Measurements from ENCODE around the gene TNFRSF6B. TPM values are rescaled to one million over a fixed set of nuclear protein-coding genes. Genes with fewer than 3 reads are reported as not detected.
A peak's percentile ranks its signal among the peaks of the same experiment; 100 is the strongest.

TNFRSF6B gene
- total RNA-seq, 2 experiments from 2014 or later: 1.0 to 6.6 TPM

GRCh38 chr20:63739130-63740069 is 42.9 kb downstream of the TNFRSF6B start, which contains the start of gene SLC2A4RG:
SLC2A4RG (plus strand) TSS chr20:63739776; CDS start chr20:63739913, 137 bp downstream.
- intact Hi-C loops (cut with micrococcal nuclease; ENCODE audit: unreplicated experiment): no loop called here
- peaks cover 50% of the 10 kb centered on the region for H3K4me1 ChIP-seq (ENCODE audit: insufficient read depth, low read length, poor library complexity, severe bottlenecking)
- ChIA-PET CTCF (ENCODE audit: unreplicated experiment) (no interaction called here), POLR2A (interaction anchor here (1.3 kb wide), 1 partner anchor 32 kb away, joined by 5 read pairs; the partner anchor contains the start of genes ARFRP1 and ZGPAT)
- peak within 1 kb of the TSS; percentile 92 for H3K4me2 ChIP-seq (ENCODE audit: low read length)
- TF ChIP-seq, protein P1, sequence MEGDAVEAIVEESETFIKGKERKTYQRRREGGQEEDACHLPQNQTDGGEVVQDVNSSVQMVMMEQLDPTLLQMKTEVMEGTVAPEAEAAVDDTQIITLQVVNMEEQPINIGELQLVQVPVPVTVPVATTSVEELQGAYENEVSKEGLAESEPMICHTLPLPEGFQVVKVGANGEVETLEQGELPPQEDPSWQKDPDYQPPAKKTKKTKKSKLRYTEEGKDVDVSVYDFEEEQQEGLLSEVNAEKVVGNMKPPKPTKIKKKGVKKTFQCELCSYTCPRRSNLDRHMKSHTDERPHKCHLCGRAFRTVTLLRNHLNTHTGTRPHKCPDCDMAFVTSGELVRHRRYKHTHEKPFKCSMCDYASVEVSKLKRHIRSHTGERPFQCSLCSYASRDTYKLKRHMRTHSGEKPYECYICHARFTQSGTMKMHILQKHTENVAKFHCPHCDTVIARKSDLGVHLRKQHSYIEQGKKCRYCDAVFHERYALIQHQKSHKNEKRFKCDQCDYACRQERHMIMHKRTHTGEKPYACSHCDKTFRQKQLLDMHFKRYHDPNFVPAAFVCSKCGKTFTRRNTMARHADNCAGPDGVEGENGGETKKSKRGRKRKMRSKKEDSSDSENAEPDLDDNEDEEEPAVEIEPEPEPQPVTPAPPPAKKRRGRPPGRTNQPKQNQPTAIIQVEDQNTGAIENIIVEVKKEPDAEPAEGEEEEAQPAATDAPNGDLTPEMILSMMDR (conservative IDR thresholded peaks at IDR 0.05; ENCODE audit: low read length): no peak
- no peak for TF ChIP-seq EZH2phosphoT487 (IDR thresholded peaks at IDR 0.05; ENCODE audit: borderline replicate concordance, low read depth, low read length)
- no peaks in the 10 kb centered on the region for H3K9me2 ChIP-seq (ENCODE audit: insufficient read depth, low read length)
- H3K27ac ChIP-seq (ENCODE audit: low read depth, low read length, poor library complexity, severe bottlenecking): peak within 1 kb of the TSS; percentile 89
- no TSS peak for BruUV-seq (replicated peaks)
- peak within 1 kb of the TSS; percentile 70 for H3K4me3 ChIP-seq (ENCODE audit: low read depth, low read length, poor library complexity, severe bottlenecking)
- H3K9me3 ChIP-seq (ENCODE audit: low read length): no peaks in the 10 kb centered on the region
- H3K36me3 ChIP-seq (ENCODE audit: insufficient read depth, low read length): peaks cover 57% of the 10 kb centered on the region
- H3K79me2 ChIP-seq (ENCODE audit: insufficient read depth, low read depth, low read length): no peaks in the 10 kb centered on the region
- peak; percentile 84 for DNase-seq (ENCODE audit: low spot score)
- no peak within 1 kb of the TSS for H2AFZ ChIP-seq (ENCODE audit: low read length)
- H4K20me1 ChIP-seq (ENCODE audit: insufficient read depth, low read length): no peaks in the 10 kb centered on the region

GRCh38 chr20:63740070-63740626 is 43.7 kb downstream of the TNFRSF6B start:
- peak overlapping the region; percentile 58 for H3K27ac ChIP-seq (ENCODE audit: low read depth, low read length, poor library complexity, severe bottlenecking)
- H2AFZ ChIP-seq (ENCODE audit: low read length): no peak overlapping the region
- peaks cover 50% of the 10 kb centered on the region for H3K4me1 ChIP-seq (ENCODE audit: insufficient read depth, low read length, poor library complexity, severe bottlenecking)
- intact Hi-C loops (cut with micrococcal nuclease; ENCODE audit: unreplicated experiment): no loop called here
- H4K20me1 ChIP-seq (ENCODE audit: insufficient read depth, low read length): no peaks in the 10 kb centered on the region
- peak overlapping the region; percentile 74 for H3K4me2 ChIP-seq (ENCODE audit: low read length)
- H3K36me3 ChIP-seq (ENCODE audit: insufficient read depth, low read length): peaks cover 53% of the 10 kb centered on the region
- ChIA-PET CTCF (ENCODE audit: unreplicated experiment) (interaction anchor here (1.2 kb wide), 1 partner anchor 32 kb away, joined by 3 read pairs; the partner anchor contains the start of genes ARFRP1 and ZGPAT), POLR2A (no interaction called here)
- no TSS peak for BruUV-seq (replicated peaks)
- H3K79me2 ChIP-seq (ENCODE audit: insufficient read depth, low read depth, low read length): no peaks in the 10 kb centered on the region
- peak overlapping the region; percentile 69 for H3K4me3 ChIP-seq (ENCODE audit: low read depth, low read length, poor library complexity, severe bottlenecking)
- no peak for TF ChIP-seq EZH2phosphoT487 (IDR thresholded peaks at IDR 0.05; ENCODE audit: borderline replicate concordance, low read depth, low read length)
- TF ChIP-seq, protein P1 (conservative IDR thresholded peaks at IDR 0.05; ENCODE audit: low read length): no peak
- no peaks in the 10 kb centered on the region for H3K9me3 ChIP-seq (ENCODE audit: low read length)
- H3K9me2 ChIP-seq (ENCODE audit: insufficient read depth, low read length): no peaks in the 10 kb centered on the region
- DNase-seq (ENCODE audit: low spot score): peak; percentile 70

Data from OCI-LY7 (cell line).